H9 (cell line): ENCODE results near the gene GALNT2. TPM values are rescaled to one million over a fixed set of nuclear protein-coding genes. Genes with fewer than 3 reads are reported as not detected.

ENCODE experiments used
- DNase-seq: peaks from one replicate; pipeline ENCODE4 v3.0.0-alpha.2; 2017
- H2AFZ ChIP-seq: one replicate; pipeline ENCODE4 v1.6.1; 2013; ENCODE audit warnings: mild to moderate bottlenecking, low read length, control low read depth, moderate library complexity
- H2AK5ac ChIP-seq: 2 replicates; pipeline ENCODE4 v1.6.1; 2013; ENCODE audit warnings: low read length, control low read depth, mixed read lengths; ENCODE audit not compliant: insufficient read length
- H2BK120ac ChIP-seq: one replicate; pipeline ENCODE4 v1.6.1; 2013; ENCODE audit warnings: low read depth, mild to moderate bottlenecking, low read length, control low read depth, inconsistent platforms; ENCODE audit not compliant: poor library complexity, severe bottlenecking
- H2BK12ac ChIP-seq: 2 replicates; pipeline ENCODE4 v1.6.1; 2013; ENCODE audit warnings: low read length, control low read depth, mixed read lengths, low read depth; ENCODE audit not compliant: insufficient read length
- H2BK15ac ChIP-seq: 2 replicates; pipeline ENCODE4 v1.6.1; 2013; ENCODE audit warnings: low read depth, low read length, control low read depth
- H2BK20ac ChIP-seq: one replicate; pipeline ENCODE4 v1.6.1; 2013; ENCODE audit warnings: low read depth, mild to moderate bottlenecking, low read length, control low read depth, inconsistent platforms; ENCODE audit not compliant: poor library complexity, severe bottlenecking
- H2BK5ac ChIP-seq: 2 replicates; pipeline ENCODE4 v1.6.1; 2013; ENCODE audit warnings: low read length, control low read depth, mixed read lengths; ENCODE audit not compliant: insufficient read length
- H3K14ac ChIP-seq: 2 replicates; pipeline ENCODE4 v1.6.1; 2013; ENCODE audit warnings: low read length, control low read depth; ENCODE audit not compliant: insufficient read depth
- H3K18ac ChIP-seq: 2 replicates; pipeline ENCODE4 v1.6.1; 2013; ENCODE audit warnings: low read depth, mild to moderate bottlenecking, mixed read lengths, low read length, control low read depth; ENCODE audit not compliant: insufficient read length
- H3K23ac ChIP-seq: 2 replicates; pipeline ENCODE4 v1.6.1; 2013; ENCODE audit warnings: low read length, control low read depth, mixed read lengths, low read depth; ENCODE audit not compliant: insufficient read length
- H3K23me2 ChIP-seq: 2 replicates; pipeline ENCODE4 v1.6.1; 2013; ENCODE audit warnings: low read depth, mild to moderate bottlenecking, mixed read lengths, low read length, control low read depth; ENCODE audit not compliant: insufficient read length, poor library complexity, severe bottlenecking
- H3K27ac ChIP-seq: 2 replicates; pipeline ENCODE4 v1.5.1; 2013; ENCODE audit warnings: low read length, control low read depth, mixed read lengths, low read depth; ENCODE audit not compliant: insufficient read length
- H3K27me3 ChIP-seq: 2 replicates; pipeline ENCODE4 v1.6.1; 2013; ENCODE audit warnings: low read length, control low read depth, inconsistent platforms; ENCODE audit not compliant: insufficient read depth
- H3K4ac ChIP-seq: 2 replicates; pipeline ENCODE4 v1.6.1; 2013; ENCODE audit warnings: low read depth, mild to moderate bottlenecking, control low read depth, inconsistent platforms, low read length, moderate library complexity
- H3K4me1 ChIP-seq: 2 replicates; pipeline ENCODE4 v1.6.1; 2013; ENCODE audit warnings: low read length, control low read depth, inconsistent platforms; ENCODE audit not compliant: insufficient read depth
- H3K4me2 ChIP-seq: 2 replicates; pipeline ENCODE4 v1.6.1; 2013; ENCODE audit warnings: low read length, control low read depth, mixed read lengths; ENCODE audit not compliant: insufficient read length, insufficient read depth
- H3K56ac ChIP-seq: 2 replicates; pipeline ENCODE4 v1.6.1; 2013; ENCODE audit warnings: low read depth, mild to moderate bottlenecking, mixed read lengths, low read length, control low read depth; ENCODE audit not compliant: insufficient read length
- H3K79me1 ChIP-seq: 2 replicates; pipeline ENCODE4 v1.6.1; 2013; ENCODE audit warnings: low read depth, mild to moderate bottlenecking, moderate library complexity, low read length, control low read depth, inconsistent platforms; ENCODE audit not compliant: insufficient read depth, poor library complexity, severe bottlenecking
- H3K79me2 ChIP-seq: 2 replicates; pipeline ENCODE4 v1.6.1; 2013; ENCODE audit warnings: low read length, control low read depth, inconsistent platforms; ENCODE audit not compliant: insufficient read depth
- H3K9ac ChIP-seq: 2 replicates; pipeline ENCODE4 v1.6.1; 2013; ENCODE audit warnings: low read length, control low read depth, mixed read lengths; ENCODE audit not compliant: insufficient read length; ENCODE audit errors: extremely low read depth
- H3K9me3 ChIP-seq: one replicate; pipeline ENCODE4 v1.6.1; 2013; ENCODE audit warnings: low read depth, low read length, inconsistent platforms; ENCODE audit not compliant: control insufficient read depth
- H3T11ph ChIP-seq: one replicate; pipeline ENCODE4 v1.6.1; 2013; ENCODE audit warnings: mild to moderate bottlenecking, low read length, control low read depth, inconsistent platforms
- H4K20me1 ChIP-seq: one replicate; pipeline ENCODE4 v1.6.1; 2013; ENCODE audit not compliant: control insufficient read depth, insufficient read length, insufficient read depth
- H4K5ac ChIP-seq: 2 replicates; pipeline ENCODE4 v1.6.1; 2013; ENCODE audit warnings: low read depth, mild to moderate bottlenecking, mixed read lengths, low read length, control low read depth; ENCODE audit not compliant: insufficient read length
- H4K8ac ChIP-seq: replicated peaks from 2 replicates; pipeline ENCODE4 v1.6.1; 2013; ENCODE audit warnings: low read length, control low read depth, mixed read lengths, low read depth; ENCODE audit not compliant: insufficient read length
- H4K91ac ChIP-seq: 2 replicates; pipeline ENCODE4 v1.6.1; 2013; ENCODE audit warnings: low read depth, mild to moderate bottlenecking, moderate library complexity, mixed read lengths, low read length, control low read depth; ENCODE audit not compliant: insufficient read length
- H3K27ac Mint-ChIP-seq, 3 experiments: 2 replicates in 2 of 3; 3 replicates in 1 of 3; pipeline ENCODE4 v1.8.0; 2020 to 2021; ENCODE audit warnings: mixed read lengths in 3 of 3, mild to moderate bottlenecking in 1 of 3, moderate library complexity in 1 of 3
- H3K27me3 Mint-ChIP-seq: 2 replicates; pipeline ENCODE4 v1.8.0; 2021; ENCODE audit warnings: low read depth, mild to moderate bottlenecking, moderate library complexity, mixed read lengths
- H3K36me3 Mint-ChIP-seq, 3 experiments: 2 replicates in 2 of 3; 3 replicates in 1 of 3; pipeline ENCODE4 v1.8.0; 2020 to 2021; ENCODE audit warnings: low read depth in 3 of 3, mixed read lengths in 3 of 3; ENCODE audit not compliant: insufficient read depth in 1 of 3
- H3K4me1 Mint-ChIP-seq, 2 experiments: 2 replicates each; pipeline ENCODE4 v1.8.0; 2020; ENCODE audit warnings: mixed read lengths in 2 of 2
- H3K4me3 Mint-ChIP-seq, 2 experiments: 2 replicates in 1 of 2; 3 replicates in 1 of 2; pipeline ENCODE4 v1.8.0; 2020 to 2021; ENCODE audit warnings: mild to moderate bottlenecking in 2 of 2, mixed read lengths in 2 of 2, moderate library complexity in 1 of 2
- H3K9me3 Mint-ChIP-seq, 2 experiments: 2 replicates in 1 of 2; 3 replicates in 1 of 2; pipeline ENCODE4 v1.8.0; 2020; ENCODE audit warnings: mild to moderate bottlenecking in 2 of 2, mixed read lengths in 2 of 2, moderate library complexity in 1 of 2
- WGBS: extraction: QIAGEN DNeasy Blood & Tissue Kit; methylation state at CpG from one replicate; pipeline ENCODE4 v1.1.7; 2013; ENCODE audit warnings: missing lambda C conversion rate, low lambda C conversion rate, mixed read lengths; ENCODE audit not compliant: insufficient read length; ENCODE audit errors: extremely low coverage; 5-methylcytosine and 5-hydroxymethylcytosine counted together
- total RNA-seq: library from RNA; stranded (reverse); gene quantifications from 2 replicates; pipeline ENCODE4 v1.2.1, GENCODE V29; 2021
- TF ChIP-seq, protein P1 (sequence below): fragments of 200-600 bp; sonication (generic); conservative IDR thresholded peaks from 3 replicates; pipeline ENCODE4 v1.8.0; 2021; ENCODE audit warnings: antibody characterized with exemption, mild to moderate bottlenecking

The GALNT2 gene
- total RNA-seq, 1 experiment from 2014 or later: 57.6 TPM

DNA sequence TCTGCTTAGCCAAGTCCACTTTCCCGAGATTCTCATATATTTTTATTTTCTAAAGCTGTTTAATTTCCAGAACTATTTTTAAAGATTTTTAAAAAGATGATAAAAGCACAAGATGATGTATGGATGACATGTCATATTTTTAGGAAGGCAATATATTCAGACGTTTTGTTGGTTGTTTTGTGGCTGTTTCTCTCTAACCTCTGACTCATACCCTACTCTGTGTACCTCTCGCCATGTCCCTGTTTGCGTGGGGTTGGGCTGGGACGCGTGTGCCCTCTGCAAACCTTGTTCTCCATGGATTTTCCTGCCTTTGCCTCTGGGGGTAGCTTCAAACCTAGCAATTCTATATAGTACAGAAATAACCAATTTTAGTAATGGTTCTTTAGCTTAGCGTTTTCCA, 132.0 kb downstream of the GALNT2 start:
- Histone ChIP-seq H3K14ac (no peak overlapping the region), H4K8ac (no peak overlapping the region), H3K4me1 (no peaks in the 10 kb centered on the region; the same call in 1 of the 2 replicates), H3K18ac (no peak overlapping the region), H3K4ac (no peak overlapping the region), H2BK120ac (no peak overlapping the region), H3K9ac (no peak overlapping the region), H4K91ac (no peak overlapping the region), H3K27me3 (no peaks in the 10 kb centered on the region), H3K79me1 (no peaks in the 10 kb centered on the region), H2AK5ac (no peak overlapping the region), H3K9me3 (no peaks in the 10 kb centered on the region), H3K27ac (no peak overlapping the region), H3T11ph (no peak overlapping the region), H2AFZ (no peak overlapping the region), H3K23ac (no peak overlapping the region), H2BK20ac (no peak overlapping the region), H4K20me1 (peaks cover under 1% of the 10 kb centered on the region), H2BK12ac (no peak overlapping the region), H2BK5ac (no peak overlapping the region), H3K23me2 (no peaks in the 10 kb centered on the region), H3K4me2 (no peak overlapping the region), H3K56ac (no peak overlapping the region), H2BK15ac (no peak overlapping the region), H4K5ac (no peak overlapping the region), H3K79me2 (no peaks in the 10 kb centered on the region)
- no peak for DNase-seq
- H3K4me1 Mint-ChIP-seq: peaks cover 27 to 31% of the 10 kb centered on the region in 2 experiments
- no peaks in the 10 kb centered on the region; the same call in 1 of the 2 replicates for H3K27me3 Mint-ChIP-seq
- no peak overlapping the region for H3K27ac Mint-ChIP-seq
- H3K4me3 Mint-ChIP-seq: no peak overlapping the region
- WGBS: no CpG with 5 or more reads among the region's 7 CpGs
- no peaks in the 10 kb centered on the region for H3K9me3 Mint-ChIP-seq
- TF ChIP-seq, protein P1, sequence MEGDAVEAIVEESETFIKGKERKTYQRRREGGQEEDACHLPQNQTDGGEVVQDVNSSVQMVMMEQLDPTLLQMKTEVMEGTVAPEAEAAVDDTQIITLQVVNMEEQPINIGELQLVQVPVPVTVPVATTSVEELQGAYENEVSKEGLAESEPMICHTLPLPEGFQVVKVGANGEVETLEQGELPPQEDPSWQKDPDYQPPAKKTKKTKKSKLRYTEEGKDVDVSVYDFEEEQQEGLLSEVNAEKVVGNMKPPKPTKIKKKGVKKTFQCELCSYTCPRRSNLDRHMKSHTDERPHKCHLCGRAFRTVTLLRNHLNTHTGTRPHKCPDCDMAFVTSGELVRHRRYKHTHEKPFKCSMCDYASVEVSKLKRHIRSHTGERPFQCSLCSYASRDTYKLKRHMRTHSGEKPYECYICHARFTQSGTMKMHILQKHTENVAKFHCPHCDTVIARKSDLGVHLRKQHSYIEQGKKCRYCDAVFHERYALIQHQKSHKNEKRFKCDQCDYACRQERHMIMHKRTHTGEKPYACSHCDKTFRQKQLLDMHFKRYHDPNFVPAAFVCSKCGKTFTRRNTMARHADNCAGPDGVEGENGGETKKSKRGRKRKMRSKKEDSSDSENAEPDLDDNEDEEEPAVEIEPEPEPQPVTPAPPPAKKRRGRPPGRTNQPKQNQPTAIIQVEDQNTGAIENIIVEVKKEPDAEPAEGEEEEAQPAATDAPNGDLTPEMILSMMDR: no peak
- H3K36me3 Mint-ChIP-seq: peaks cover 0 to 10% (median 6%) of the 10 kb centered on the region in 3 experiments; a peak in 6 of 7 replicates
